ENCODE results near the gene NUDT22. TPM values are rescaled to one million over a fixed set of nuclear protein-coding genes. Genes with fewer than 3 reads are reported as not detected.

The NUDT22 gene
- total RNA-seq, 4 donors from 2014 or later, result 36.8 to 53.7 (median 45.8) TPM

GRCh38 chr11:64198511-64198910 is 27.6 kb upstream of the NUDT22 start:
- H3K4me1 ChIP-seq, result no peaks in the 10 kb centered on the region
- 93 to 100% methylated on average over 1 to 2 of the region's 2 CpGs for WGBS, 2 donors (ENCODE audit: low coverage in 1 of 2)
- no peaks in the 10 kb centered on the region for H3K27me3 ChIP-seq
- peaks cover 0 to 100% of the 10 kb centered on the region in 2 donors for H3K36me3 ChIP-seq
- ATAC-seq, result no peak
- H3K4me3 ChIP-seq, result no peak overlapping the region
- TF ChIP-seq POLR2AphosphoS5 (IDR thresholded peaks at IDR 0.05) (no peak), EP300 (IDR thresholded peaks at IDR 0.05) (no peak), CTCF (IDR thresholded peaks at IDR 0.05) (no peak), POLR2A (IDR thresholded peaks at IDR 0.05) (no peak)
- no peaks in the 10 kb centered on the region for H3K9me3 ChIP-seq
- no peak overlapping the region for H3K27ac ChIP-seq

- no peaks in the 10 kb centered on the region for H3K27me3 ChIP-seq
- WGBS, 2 donors (ENCODE audit: low coverage in 1 of 2), result 58 to 63% methylated on average over 3 of the region's 3 CpGs
- H3K4me1 ChIP-seq, result peaks cover 0 to 28% (median 3%) of the 10 kb centered on the region in 3 donors
- H3K27ac ChIP-seq, result no peak overlapping the region
- H3K36me3 ChIP-seq, result peaks cover 0 to 100% of the 10 kb centered on the region in 2 donors
- TF ChIP-seq EP300 (IDR thresholded peaks at IDR 0.05), result no peak
- H3K4me3 ChIP-seq, result no peak overlapping the region
- no peaks in the 10 kb centered on the region for H3K9me3 ChIP-seq
- no peak for ATAC-seq
These were observed 24.5 kb upstream of the NUDT22 start for GRCh38 chr11:64201543-64201942.

- H3K36me3 ChIP-seq, result peaks cover 0 to 89% of the 10 kb centered on the region in 2 donors
- peaks cover 0 to 42% (median 3%) of the 10 kb centered on the region in 3 donors for H3K4me1 ChIP-seq
- ATAC-seq, result no peak
- no peaks in the 10 kb centered on the region for H3K27me3 ChIP-seq
- WGBS, 2 donors (ENCODE audit: low coverage in 1 of 2), result 48% methylated on average over 2 of the region's 9 CpGs; no CpG with 5 or more reads in 1 of the 2 donors
- H3K4me3 ChIP-seq, result no peak overlapping the region
- H3K27ac ChIP-seq, result no peak overlapping the region
- TF ChIP-seq CTCF (IDR thresholded peaks at IDR 0.05) (no peak), EP300 (IDR thresholded peaks at IDR 0.05) (no peak), POLR2A (IDR thresholded peaks at IDR 0.05) (no peak), POLR2AphosphoS5 (IDR thresholded peaks at IDR 0.05) (no peak)
- no peaks in the 10 kb centered on the region for H3K9me3 ChIP-seq
These were observed 23.1 kb upstream of the NUDT22 start for GRCh38 chr11:64202992-64203391.

GRCh38 chr11:64203421-64204079 is 22.5 kb upstream of the NUDT22 start:
- Histone ChIP-seq H3K27me3 (no peaks in the 10 kb centered on the region), H3K4me3 (no peak overlapping the region), H3K27ac (peak overlapping the region in 1 of 4 donors; percentile 46), H3K36me3 (peaks cover 0 to 83% of the 10 kb centered on the region in 2 donors), H3K9me3 (no peaks in the 10 kb centered on the region), H3K4me1 (peaks cover 0 to 47% (median 3%) of the 10 kb centered on the region in 3 donors)
- WGBS, 2 donors (ENCODE audit: low coverage in 1 of 2), result 78 to 89% methylated on average over 9 to 16 of the region's 27 CpGs
- TF ChIP-seq CTCF (IDR thresholded peaks at IDR 0.05), result no peak
- no peak for TF ChIP-seq POLR2A (IDR thresholded peaks at IDR 0.05)
- TF ChIP-seq EP300 (IDR thresholded peaks at IDR 0.05), result no peak
- TF ChIP-seq POLR2AphosphoS5 (IDR thresholded peaks at IDR 0.05), result no peak
- no peak for ATAC-seq

- no peaks in the 10 kb centered on the region for H3K9me3 ChIP-seq
- no peak for ATAC-seq
- peaks cover 0 to 48% (median 3%) of the 10 kb centered on the region in 3 donors for H3K4me1 ChIP-seq
- no peak overlapping the region for H3K4me3 ChIP-seq
- WGBS, 2 donors (ENCODE audit: low coverage in 1 of 2), result 73% methylated on average over 15 of the region's 16 CpGs; no CpG with 5 or more reads in 1 of the 2 donors
- H3K27ac ChIP-seq, result peak overlapping the region in 1 of 4 donors; percentile 46
- no peak for TF ChIP-seq POLR2AphosphoS5 (IDR thresholded peaks at IDR 0.05)
- TF ChIP-seq POLR2A (IDR thresholded peaks at IDR 0.05), result no peak
- no peak for TF ChIP-seq EP300 (IDR thresholded peaks at IDR 0.05)
- no peak for TF ChIP-seq CTCF (IDR thresholded peaks at IDR 0.05)
- H3K36me3 ChIP-seq, result peaks cover 0 to 78% of the 10 kb centered on the region in 2 donors
- H3K27me3 ChIP-seq, result no peaks in the 10 kb centered on the region
These were observed 22.0 kb upstream of the NUDT22 start for GRCh38 chr11:64204080-64204440.

Measured in gastroesophageal sphincter (tissue), 4 donors.